ENCODE data around the gene MRPL36. TPM values are rescaled to one million over a fixed set of nuclear protein-coding genes. Genes with fewer than 3 reads are reported as not detected.

The MRPL36 gene
- polyA plus RNA-seq, 1 experiment, result 104 TPM

GRCh38 chr5:1776831-1777230, 22.8 kb downstream of the MRPL36 start:
- ChIA-PET CTCF (interaction anchor here (1.6 kb wide), 1 partner anchor 262 kb away, joined by 3 read pairs; no protein-coding TSS in a partner anchor), POLR2A (no interaction called here)
- no peak for DNase-seq (ENCODE audit: low read depth, low spot score)
- Histone ChIP-seq H3K27me3 (ENCODE audit: control insufficient read depth, insufficient read depth, low read length) (peaks cover 3% of the 10 kb centered on the region), H3K27ac (ENCODE audit: low read depth, low read length) (no peak overlapping the region), H3K9me3 (ENCODE audit: control insufficient read depth, insufficient read depth, low read length) (no peaks in the 10 kb centered on the region; the same call in 1 of the 2 replicates), H3K4me3 (ENCODE audit: low read depth, low read length) (no peak overlapping the region)
- TF ChIP-seq, protein P1, sequence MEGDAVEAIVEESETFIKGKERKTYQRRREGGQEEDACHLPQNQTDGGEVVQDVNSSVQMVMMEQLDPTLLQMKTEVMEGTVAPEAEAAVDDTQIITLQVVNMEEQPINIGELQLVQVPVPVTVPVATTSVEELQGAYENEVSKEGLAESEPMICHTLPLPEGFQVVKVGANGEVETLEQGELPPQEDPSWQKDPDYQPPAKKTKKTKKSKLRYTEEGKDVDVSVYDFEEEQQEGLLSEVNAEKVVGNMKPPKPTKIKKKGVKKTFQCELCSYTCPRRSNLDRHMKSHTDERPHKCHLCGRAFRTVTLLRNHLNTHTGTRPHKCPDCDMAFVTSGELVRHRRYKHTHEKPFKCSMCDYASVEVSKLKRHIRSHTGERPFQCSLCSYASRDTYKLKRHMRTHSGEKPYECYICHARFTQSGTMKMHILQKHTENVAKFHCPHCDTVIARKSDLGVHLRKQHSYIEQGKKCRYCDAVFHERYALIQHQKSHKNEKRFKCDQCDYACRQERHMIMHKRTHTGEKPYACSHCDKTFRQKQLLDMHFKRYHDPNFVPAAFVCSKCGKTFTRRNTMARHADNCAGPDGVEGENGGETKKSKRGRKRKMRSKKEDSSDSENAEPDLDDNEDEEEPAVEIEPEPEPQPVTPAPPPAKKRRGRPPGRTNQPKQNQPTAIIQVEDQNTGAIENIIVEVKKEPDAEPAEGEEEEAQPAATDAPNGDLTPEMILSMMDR (IDR thresholded peaks at IDR 0.05; ENCODE audit: low read depth, low read length), result no peak

GRCh38 chr5:1772634-1773033, 27.0 kb downstream of the MRPL36 start:
- Histone ChIP-seq H3K4me3 (ENCODE audit: low read depth, low read length) (no peak overlapping the region), H3K9me3 (ENCODE audit: control insufficient read depth, insufficient read depth, low read length) (no peaks in the 10 kb centered on the region; the same call in 1 of the 2 replicates), H3K27me3 (ENCODE audit: control insufficient read depth, insufficient read depth, low read length) (peaks cover 13% of the 10 kb centered on the region), H3K27ac (ENCODE audit: low read depth, low read length) (no peak overlapping the region)
- DNase-seq (ENCODE audit: low read depth, low spot score), result peak; percentile 23
- POLR2A ChIA-PET, result no interaction called here
- CTCF ChIA-PET, result interaction anchor here (0.7 to 2.0 kb wide), 5 partner anchors 9 to 264 kb away, joined by 3 to 17 read pairs (median 5); partner anchors contain the start of gene MRPL36
- TF ChIP-seq, protein P1 (IDR thresholded peaks at IDR 0.05; ENCODE audit: low read depth, low read length), result peak; percentile 74

GRCh38 chr5:1771149-1772065, 28.2 kb downstream of the MRPL36 start:
- no peak for DNase-seq (ENCODE audit: low read depth, low spot score)
- POLR2A ChIA-PET, result interaction anchor here (1.5 kb wide), 1 partner anchor 18 kb away, joined by 5 read pairs; no protein-coding TSS in a partner anchor
- CTCF ChIA-PET, result interaction anchor here (0.5 to 0.7 kb wide), 2 partner anchors 11 to 363 kb away, joined by 3 to 7 read pairs; no protein-coding TSS in a partner anchor
- Histone ChIP-seq H3K27ac (ENCODE audit: low read depth, low read length) (no peak overlapping the region), H3K27me3 (ENCODE audit: control insufficient read depth, insufficient read depth, low read length) (peaks cover 10% of the 10 kb centered on the region), H3K9me3 (ENCODE audit: control insufficient read depth, insufficient read depth, low read length) (no peaks in the 10 kb centered on the region; the same call in 1 of the 2 replicates), H3K4me3 (ENCODE audit: low read depth, low read length) (no peak overlapping the region)
- TF ChIP-seq, protein P1 (IDR thresholded peaks at IDR 0.05; ENCODE audit: low read depth, low read length), result no peak

GRCh38 chr5:1770443-1770802, 29.2 kb downstream of the MRPL36 start:
- TF ChIP-seq, protein P1 (IDR thresholded peaks at IDR 0.05; ENCODE audit: low read depth, low read length), result no peak
- ChIA-PET POLR2A (interaction anchor here (1.5 kb wide), 1 partner anchor 19 kb away, joined by 5 read pairs; no protein-coding TSS in a partner anchor), CTCF (no interaction called here)
- Histone ChIP-seq H3K27ac (ENCODE audit: low read depth, low read length) (no peak overlapping the region), H3K27me3 (ENCODE audit: control insufficient read depth, insufficient read depth, low read length) (peaks cover 10% of the 10 kb centered on the region), H3K4me3 (ENCODE audit: low read depth, low read length) (no peak overlapping the region), H3K9me3 (ENCODE audit: control insufficient read depth, insufficient read depth, low read length) (no peaks in the 10 kb centered on the region; the same call in 1 of the 2 replicates)
- no peak for DNase-seq (ENCODE audit: low read depth, low spot score)

Measured in AG04450 (cell line).